ENCODE measurements around the gene TTC33.
"Not testable (repeated sequence)": the region's sequence is repeated elsewhere in the genome, so short reads cannot be mapped to it uniquely, and the experiment has no call there.

TTC33 gene
- total RNA-seq = 27.9 to 34.3 reads per million in 2 experiments

GRCh38 chr5:40755407-40756365, at the start of gene TTC33:
Gene TTC33, minus strand, starts transcription at chr5:40755961. Its CDS starts 8,943 bp downstream, at chr5:40747018.
- DNase-seq (ENCODE audit: low read depth) = peak; percentile 93

- DNase-seq (ENCODE audit: low read depth) = no peak
These were observed 46.2 kb upstream of the TTC33 start for GRCh38 chr5:40801771-40802562.

- DNase-seq (ENCODE audit: low read depth) = no peak
These were observed 43.5 kb upstream of the TTC33 start for GRCh38 chr5:40799258-40799657.

- DNase-seq (ENCODE audit: low read depth) = no peak
These were observed 43.0 kb upstream of the TTC33 start for GRCh38 chr5:40798801-40799210.

- peak; percentile 87 for DNase-seq (ENCODE audit: low read depth)
These were observed 42.4 kb upstream of the TTC33 start, which contains the start of gene PRKAA1 for GRCh38 chr5:40798012-40798800. Gene PRKAA1, minus strand, starts transcription at chr5:40798374. Its CDS starts 185 bp downstream, at chr5:40798189.

- peak; percentile 68 for DNase-seq (ENCODE audit: low read depth)
These were observed 41.7 kb upstream of the TTC33 start for GRCh38 chr5:40797273-40798011.

- no peak for DNase-seq (ENCODE audit: low read depth)
These were observed 40.7 kb upstream of the TTC33 start for GRCh38 chr5:40796487-40796889.

GRCh38 chr5:40794877-40795276, 39.1 kb upstream of the TTC33 start:
- not testable (repeated sequence) for DNase-seq (ENCODE audit: low read depth)

- not testable (repeated sequence) for DNase-seq (ENCODE audit: low read depth)
These were observed 38.6 kb upstream of the TTC33 start for GRCh38 chr5:40794340-40794739.

- not testable (repeated sequence) for DNase-seq (ENCODE audit: low read depth)
These were observed 36.9 kb upstream of the TTC33 start for GRCh38 chr5:40792691-40793090.

GRCh38 chr5:40791715-40792139, 36.0 kb upstream of the TTC33 start:
- no peak for DNase-seq (ENCODE audit: low read depth)

GRCh38 chr5:40790947-40791593, 35.3 kb upstream of the TTC33 start:
- DNase-seq (ENCODE audit: low read depth) = no peak

- not testable (repeated sequence) for DNase-seq (ENCODE audit: low read depth)
These were observed 33.2 kb upstream of the TTC33 start for GRCh38 chr5:40788941-40789340.

GRCh38 chr5:40787986-40788385, 32.2 kb upstream of the TTC33 start:
- DNase-seq (ENCODE audit: low read depth) = no peak

GRCh38 chr5:40786664-40787063, 30.9 kb upstream of the TTC33 start:
- not testable (repeated sequence) for DNase-seq (ENCODE audit: low read depth)

GRCh38 chr5:40784916-40785315, 29.2 kb upstream of the TTC33 start:
- DNase-seq (ENCODE audit: low read depth) = no peak

- no peak for DNase-seq (ENCODE audit: low read depth)
These were observed 28.4 kb upstream of the TTC33 start for GRCh38 chr5:40784027-40784653.

- no peak for DNase-seq (ENCODE audit: low read depth)
These were observed 26.2 kb upstream of the TTC33 start for GRCh38 chr5:40781843-40782409.

- no peak for DNase-seq (ENCODE audit: low read depth)
These were observed 25.1 kb upstream of the TTC33 start for GRCh38 chr5:40780858-40781257.

GRCh38 chr5:40780199-40780598, 24.4 kb upstream of the TTC33 start:
- DNase-seq (ENCODE audit: low read depth) = no peak

All from T follicular helper cell (primary cell).